Breast epithelium (tissue), 4 donors: ENCODE results near the gene PPP6R3. TPM values are rescaled to one million over a fixed set of nuclear protein-coding genes. Genes with fewer than 3 reads are reported as not detected.
A peak's percentile ranks its signal among the peaks of the same experiment; 100 is the strongest.
"Not testable (repeated sequence)": the region's sequence is repeated elsewhere in the genome, so short reads cannot be mapped to it uniquely, and the experiment has no call there.

Source experiments
- DNase-seq, 2 donors: peaks; one replicate each; pipeline ENCODE4 v3.0.0-alpha.2; 2019; ENCODE audit warnings: low spot score in 2 of 2
- H3K27ac ChIP-seq, 2 donors: fragments of 200-600 bp; sonication (generic) in 1 of 2; one replicate each; pipeline ENCODE4 v1.5.1; 2016 to 2019; ENCODE audit warnings: mild to moderate bottlenecking in 1 of 2
- H3K27me3 ChIP-seq, 2 donors: fragments of 200-600 bp; sonication (generic) in 1 of 2; one replicate each; pipeline versions ENCODE4 v1.5.1 to v1.6.0; 2017 to 2019; ENCODE audit warnings: control low read depth in 1 of 2, mild to moderate bottlenecking in 1 of 2
- H3K36me3 ChIP-seq: fragments of 200-600 bp; one replicate; pipeline ENCODE4 v1.5.1; 2019
- H3K4me1 ChIP-seq, 2 donors: fragments of 200-600 bp; sonication (generic); one replicate each; pipeline ENCODE4 v1.5.1; 2016 to 2019; ENCODE audit warnings: control low read depth in 1 of 2
- H3K4me3 ChIP-seq, 3 donors: fragments of 200-600 bp; sonication (generic); 1 replicate in 2 of 3; 2 replicates in 1 of 3; pipeline ENCODE4 v1.5.1; 2016 to 2019; ENCODE audit warnings: mild to moderate bottlenecking in 3 of 3, moderate library complexity in 2 of 3
- H3K9me3 ChIP-seq, 2 donors: fragments of 200-600 bp; sonication (generic) in 1 of 2; one replicate each; pipeline ENCODE4 v1.5.1; 2016 to 2019; ENCODE audit warnings: control low read depth in 1 of 2
- POLR2A ChIP-seq: fragments of 450-650 bp; IDR thresholded peaks from one replicate; pipeline ENCODE4 v1.6.1; 2016; ENCODE audit warnings: antibody characterized with exemption, mild to moderate bottlenecking, moderate library complexity
- POLR2AphosphoS5 ChIP-seq, 3 donors: sonication (generic); formaldehyde crosslinking; IDR thresholded peaks; one replicate each; pipeline ENCODE4 v1.6.1; 2017; ENCODE audit warnings: antibody characterized with exemption in 3 of 3
- intact Hi-C: fragments of 100-400 bp; cut with DNase I; formaldehyde crosslinking; loops from one replicate; pipeline ENCODE4 v1.15.1; 2023; ENCODE audit warnings: low total_unique reads
- total RNA-seq, 3 donors: library from RNA; depleted of rRNA; stranded (reverse); fragments of >200 nt; gene quantifications; one replicate each; pipeline ENCODE4 v1.1.0, GENCODE V29; 2016
- TF ChIP-seq, protein P1 (sequence below), 3 donors: fragments of 450-650 bp; IDR thresholded peaks; one replicate each; pipeline ENCODE4 v1.5.1; 2016 to 2017; ENCODE audit warnings: antibody characterized with exemption in 3 of 3, mild to moderate bottlenecking in 3 of 3, moderate library complexity in 3 of 3

The PPP6R3 gene
- total RNA-seq, 3 donors from 2014 or later = 113 to 227 (median 183) TPM

DNA sequence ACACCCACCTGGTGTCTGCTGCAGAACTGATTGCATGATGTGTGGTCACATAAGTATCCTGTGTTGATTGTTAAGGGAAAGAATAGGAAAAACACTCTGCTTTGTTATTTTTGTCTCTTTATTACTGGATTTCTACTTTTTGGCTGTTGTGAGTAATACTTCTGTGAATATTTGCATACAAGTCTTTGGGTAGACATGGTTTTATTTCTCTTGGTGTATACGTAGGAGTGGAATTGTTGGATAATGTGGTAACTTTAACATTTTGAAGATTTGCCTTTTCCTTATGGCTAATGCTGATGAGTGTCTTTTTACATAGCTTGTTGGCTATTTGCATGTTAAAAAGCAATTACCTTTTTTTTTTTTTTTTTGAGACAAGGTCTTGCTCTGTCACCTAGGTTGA, 13.1 kb downstream of the PPP6R3 start:
- no peak for TF ChIP-seq POLR2AphosphoS5 (IDR thresholded peaks at IDR 0.05)
- TF ChIP-seq, protein P1, sequence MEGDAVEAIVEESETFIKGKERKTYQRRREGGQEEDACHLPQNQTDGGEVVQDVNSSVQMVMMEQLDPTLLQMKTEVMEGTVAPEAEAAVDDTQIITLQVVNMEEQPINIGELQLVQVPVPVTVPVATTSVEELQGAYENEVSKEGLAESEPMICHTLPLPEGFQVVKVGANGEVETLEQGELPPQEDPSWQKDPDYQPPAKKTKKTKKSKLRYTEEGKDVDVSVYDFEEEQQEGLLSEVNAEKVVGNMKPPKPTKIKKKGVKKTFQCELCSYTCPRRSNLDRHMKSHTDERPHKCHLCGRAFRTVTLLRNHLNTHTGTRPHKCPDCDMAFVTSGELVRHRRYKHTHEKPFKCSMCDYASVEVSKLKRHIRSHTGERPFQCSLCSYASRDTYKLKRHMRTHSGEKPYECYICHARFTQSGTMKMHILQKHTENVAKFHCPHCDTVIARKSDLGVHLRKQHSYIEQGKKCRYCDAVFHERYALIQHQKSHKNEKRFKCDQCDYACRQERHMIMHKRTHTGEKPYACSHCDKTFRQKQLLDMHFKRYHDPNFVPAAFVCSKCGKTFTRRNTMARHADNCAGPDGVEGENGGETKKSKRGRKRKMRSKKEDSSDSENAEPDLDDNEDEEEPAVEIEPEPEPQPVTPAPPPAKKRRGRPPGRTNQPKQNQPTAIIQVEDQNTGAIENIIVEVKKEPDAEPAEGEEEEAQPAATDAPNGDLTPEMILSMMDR (IDR thresholded peaks at IDR 0.05) = no peak
- no peak for TF ChIP-seq POLR2A
- peaks cover 9 to 12% of the 10 kb centered on the region in 2 donors for H3K4me1 ChIP-seq
- no peaks in the 10 kb centered on the region for H3K27me3 ChIP-seq
- H3K4me3 ChIP-seq = no peak overlapping the region
- DNase-seq = no peak
- H3K36me3 ChIP-seq = no peaks in the 10 kb centered on the region
- intact Hi-C loops = no loop called here
- no peaks in the 10 kb centered on the region for H3K9me3 ChIP-seq
- H3K27ac ChIP-seq = peak overlapping the region in 1 of 2 donors; percentile 2

- H3K36me3 ChIP-seq, H3K9me3 ChIP-seq, H3K4me3 ChIP-seq, H3K27me3 ChIP-seq, H3K4me1 ChIP-seq, intact Hi-C loops, DNase-seq, H3K27ac ChIP-seq: not testable (repeated sequence)
These were observed 15.1 kb downstream of the PPP6R3 start for GRCh38 chr11:68475626-68476025.

DNA sequence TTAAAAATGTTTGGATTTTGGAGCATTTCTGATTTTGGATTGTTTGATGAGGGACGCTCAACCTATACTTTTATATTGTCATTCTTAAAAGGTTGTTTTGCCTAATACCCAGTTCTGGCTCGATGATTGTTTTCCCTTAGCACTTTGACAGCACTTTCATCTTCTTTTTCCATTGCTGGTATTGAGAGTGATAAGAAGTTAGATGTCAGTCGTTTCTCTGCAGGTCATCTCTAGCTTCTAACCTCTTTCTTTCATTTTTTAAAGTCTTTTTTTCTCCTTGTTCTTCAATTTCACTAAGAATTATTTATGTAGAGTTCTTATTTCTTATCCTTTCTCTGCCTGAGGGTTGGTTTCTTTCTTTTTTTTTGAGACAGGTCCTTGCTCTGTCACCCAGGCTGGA, 18.8 kb downstream of the PPP6R3 start:
- H3K27ac ChIP-seq = no peak overlapping the region
- no peaks in the 10 kb centered on the region for H3K36me3 ChIP-seq
- H3K9me3 ChIP-seq = no peaks in the 10 kb centered on the region
- H3K27me3 ChIP-seq = no peaks in the 10 kb centered on the region
- H3K4me1 ChIP-seq = peaks cover 0 to 6% of the 10 kb centered on the region in 2 donors
- intact Hi-C loops = no loop called here
- no peak for DNase-seq
- TF ChIP-seq POLR2AphosphoS5 (IDR thresholded peaks at IDR 0.05) (no peak), POLR2A (no peak)
- TF ChIP-seq, protein P1 (IDR thresholded peaks at IDR 0.05) = no peak
- H3K4me3 ChIP-seq = no peak overlapping the region

GRCh38 chr11:68480193-68480592, 19.6 kb downstream of the PPP6R3 start:
- intact Hi-C loops = no loop called here
- no peak overlapping the region for H3K4me3 ChIP-seq
- DNase-seq = no peak
- TF ChIP-seq, protein P1 (IDR thresholded peaks at IDR 0.05) = no peak
- H3K27ac ChIP-seq = no peak overlapping the region
- H3K27me3 ChIP-seq = no peaks in the 10 kb centered on the region
- H3K4me1 ChIP-seq = peaks cover 0 to 6% of the 10 kb centered on the region in 2 donors
- H3K36me3 ChIP-seq = no peaks in the 10 kb centered on the region
- no peaks in the 10 kb centered on the region for H3K9me3 ChIP-seq

DNA sequence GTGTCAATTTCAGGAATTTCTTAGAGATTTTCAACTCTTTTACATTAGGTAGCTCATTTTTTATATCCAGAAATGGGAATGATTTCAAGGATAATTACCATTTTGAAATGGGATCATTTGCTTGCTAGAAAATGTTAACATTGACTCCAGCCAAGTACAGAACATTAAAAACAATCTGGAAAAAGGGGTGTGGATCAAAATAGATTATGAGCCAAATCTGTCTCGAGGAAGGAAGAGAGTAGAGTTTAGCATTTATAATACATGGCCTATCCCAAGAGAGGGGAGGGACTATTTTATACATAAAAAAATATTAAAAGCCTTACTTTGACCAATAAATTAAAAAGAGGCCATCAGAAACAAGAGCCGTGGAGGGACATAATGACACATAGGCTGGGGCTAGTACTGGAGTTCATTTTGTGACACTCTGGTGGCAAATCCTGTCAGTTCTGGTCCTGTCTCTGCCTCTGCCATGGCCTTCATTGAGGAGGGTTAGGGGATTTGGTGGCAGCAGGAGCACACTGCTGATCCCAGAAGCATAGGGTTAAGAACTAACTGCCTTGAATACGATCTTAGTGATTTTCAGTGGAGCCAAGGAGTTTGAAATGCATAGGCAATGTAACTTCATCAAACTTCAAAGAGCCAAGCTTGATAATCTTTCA, 20.4 kb downstream of the PPP6R3 start:
- H3K36me3 ChIP-seq = no peaks in the 10 kb centered on the region
- H3K9me3 ChIP-seq = no peaks in the 10 kb centered on the region
- H3K27ac ChIP-seq = peak overlapping the region; percentile 49
- TF ChIP-seq POLR2AphosphoS5 (IDR thresholded peaks at IDR 0.05) (no peak), POLR2A (no peak)
- TF ChIP-seq, protein P1 (IDR thresholded peaks at IDR 0.05) = no peak
- no peaks in the 10 kb centered on the region for H3K27me3 ChIP-seq
- H3K4me1 ChIP-seq = peaks cover 0 to 6% of the 10 kb centered on the region in 2 donors
- intact Hi-C loops = no loop called here
- H3K4me3 ChIP-seq = no peak overlapping the region
- DNase-seq = no peak
